Measurements from ENCODE around the gene HMCN1. TPM values are rescaled to one million over a fixed set of nuclear protein-coding genes. Genes with fewer than 3 reads are reported as not detected.

Gene HMCN1
- total and polyA plus RNA-seq, 12 donors: 0.56 to 5.8 (median 2.7) TPM

DNA sequence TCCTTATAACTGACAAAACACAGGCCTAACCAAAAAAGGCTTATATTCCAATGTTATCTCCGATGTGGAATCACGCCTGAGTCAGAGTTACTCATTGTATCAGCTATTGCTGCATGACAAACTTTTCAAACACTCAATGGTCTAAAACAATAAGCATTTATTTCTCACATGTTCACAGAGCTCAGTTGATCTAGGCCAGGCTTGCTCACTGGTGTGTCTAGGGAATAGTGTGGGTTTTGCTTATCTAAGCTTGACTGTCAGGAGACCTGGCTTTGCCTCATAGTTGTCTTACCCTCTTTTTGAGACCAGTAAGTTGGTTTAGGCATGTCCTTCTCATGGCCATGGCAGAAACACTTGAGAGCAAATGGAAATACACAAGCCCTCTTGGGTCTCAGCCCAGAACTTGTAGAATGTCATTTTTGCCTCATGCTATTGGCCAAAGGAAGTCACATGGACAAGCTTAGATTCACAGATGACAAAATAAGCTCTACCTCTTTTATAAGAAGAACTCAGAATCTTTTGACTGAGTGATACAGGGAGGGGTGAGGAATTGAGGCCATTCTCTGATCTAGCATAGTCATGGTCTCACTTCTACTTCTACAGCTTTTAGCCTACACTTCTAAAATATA lies 130.8 kb downstream of the HMCN1 start:
- no peak for TF ChIP-seq POLR2A (IDR thresholded peaks at IDR 0.05)
- TF ChIP-seq, protein P1, sequence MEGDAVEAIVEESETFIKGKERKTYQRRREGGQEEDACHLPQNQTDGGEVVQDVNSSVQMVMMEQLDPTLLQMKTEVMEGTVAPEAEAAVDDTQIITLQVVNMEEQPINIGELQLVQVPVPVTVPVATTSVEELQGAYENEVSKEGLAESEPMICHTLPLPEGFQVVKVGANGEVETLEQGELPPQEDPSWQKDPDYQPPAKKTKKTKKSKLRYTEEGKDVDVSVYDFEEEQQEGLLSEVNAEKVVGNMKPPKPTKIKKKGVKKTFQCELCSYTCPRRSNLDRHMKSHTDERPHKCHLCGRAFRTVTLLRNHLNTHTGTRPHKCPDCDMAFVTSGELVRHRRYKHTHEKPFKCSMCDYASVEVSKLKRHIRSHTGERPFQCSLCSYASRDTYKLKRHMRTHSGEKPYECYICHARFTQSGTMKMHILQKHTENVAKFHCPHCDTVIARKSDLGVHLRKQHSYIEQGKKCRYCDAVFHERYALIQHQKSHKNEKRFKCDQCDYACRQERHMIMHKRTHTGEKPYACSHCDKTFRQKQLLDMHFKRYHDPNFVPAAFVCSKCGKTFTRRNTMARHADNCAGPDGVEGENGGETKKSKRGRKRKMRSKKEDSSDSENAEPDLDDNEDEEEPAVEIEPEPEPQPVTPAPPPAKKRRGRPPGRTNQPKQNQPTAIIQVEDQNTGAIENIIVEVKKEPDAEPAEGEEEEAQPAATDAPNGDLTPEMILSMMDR (IDR thresholded peaks at IDR 0.05): no peak
- no peaks in the 10 kb centered on the region for H3K4me1 ChIP-seq (replicated peaks in 1 of 2)
- no peak overlapping the region for H3K4me3 ChIP-seq
- no peaks in the 10 kb centered on the region for H3K36me3 ChIP-seq (replicated peaks in 1 of 2)
- no peaks in the 10 kb centered on the region for H3K9me3 ChIP-seq (replicated peaks in 1 of 3)
- intact Hi-C loops (cut with DNase I): no loop called here
- no peak overlapping the region for H3K27ac ChIP-seq
- H3K27me3 ChIP-seq: no peaks in the 10 kb centered on the region
- peak in 1 of 7 donors; percentile 9 for DNase-seq
- WGBS, 4 donors: 58 to 89% (median 84%) methylated on average over 2 of the region's 2 CpGs

DNA sequence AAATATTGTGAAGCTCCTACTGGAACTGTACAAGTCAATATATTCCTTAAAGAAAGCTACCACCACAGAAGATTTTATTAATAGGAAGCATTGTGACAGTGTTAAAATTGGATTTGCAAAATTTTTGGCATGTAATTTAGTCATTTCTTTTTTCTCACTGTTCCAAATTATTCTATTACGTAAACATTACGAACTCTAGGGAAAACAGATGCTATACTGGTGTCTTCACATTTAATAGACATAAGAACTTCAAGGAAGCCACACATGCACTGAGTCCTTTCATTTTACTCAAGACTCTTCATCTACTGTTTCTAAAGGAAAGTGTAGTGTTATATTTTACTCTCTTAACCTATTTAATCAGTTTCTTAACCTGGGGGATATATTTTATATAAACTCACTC lies 135.4 kb downstream of the HMCN1 start:
- no peak overlapping the region for H3K27ac ChIP-seq
- 67 to 80% (median 76%) methylated on average over 2 of the region's 2 CpGs for WGBS, 4 donors
- H3K36me3 ChIP-seq (replicated peaks in 1 of 2): no peaks in the 10 kb centered on the region
- no peaks in the 10 kb centered on the region for H3K9me3 ChIP-seq (replicated peaks in 1 of 3)
- intact Hi-C loops (cut with DNase I): no loop called here
- no peak overlapping the region for H3K4me3 ChIP-seq
- no peak for TF ChIP-seq POLR2A (IDR thresholded peaks at IDR 0.05)
- TF ChIP-seq, protein P1 (IDR thresholded peaks at IDR 0.05): no peak
- no peak for DNase-seq
- no peaks in the 10 kb centered on the region for H3K4me1 ChIP-seq (replicated peaks in 1 of 2)
- no peaks in the 10 kb centered on the region for H3K27me3 ChIP-seq

GRCh38 chr1:185871627-185872150 lies 137.5 kb downstream of the HMCN1 start:
- no peaks in the 10 kb centered on the region for H3K27me3 ChIP-seq
- no peaks in the 10 kb centered on the region for H3K36me3 ChIP-seq (replicated peaks in 1 of 2)
- DNase-seq: no peak
- no peak overlapping the region for H3K27ac ChIP-seq
- no peaks in the 10 kb centered on the region for H3K4me1 ChIP-seq (replicated peaks in 1 of 2)
- intact Hi-C loops (cut with DNase I): no loop called here
- TF ChIP-seq, protein P1 (IDR thresholded peaks at IDR 0.05): no peak
- TF ChIP-seq POLR2A (IDR thresholded peaks at IDR 0.05): no peak
- WGBS, 4 donors: 59 to 68% (median 64%) methylated on average over 2 of the region's 2 CpGs
- no peaks in the 10 kb centered on the region for H3K9me3 ChIP-seq (replicated peaks in 1 of 3)
- H3K4me3 ChIP-seq: no peak overlapping the region

DNA sequence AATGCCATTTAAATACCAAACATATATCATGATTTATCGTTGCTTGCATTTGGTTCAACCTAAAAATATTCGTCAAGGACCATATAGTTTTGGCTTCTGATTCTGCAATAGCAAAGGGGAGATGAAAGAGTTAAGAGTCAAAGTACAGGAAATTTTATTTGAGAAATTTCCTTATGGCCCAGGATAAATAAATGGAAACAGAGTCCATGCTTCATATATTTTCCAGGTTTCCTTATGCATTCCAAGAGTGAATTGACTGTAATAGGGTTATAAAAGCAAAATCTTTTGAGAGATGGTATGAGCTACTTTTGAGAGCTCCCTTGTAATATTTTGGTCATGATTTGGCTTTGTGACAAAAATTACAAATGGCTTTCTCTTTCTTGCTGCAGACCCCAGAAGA lies 140.1 kb downstream of the HMCN1 start:
- no peaks in the 10 kb centered on the region for H3K27me3 ChIP-seq
- no peak for DNase-seq
- WGBS, 4 donors: 87 to 96% (median 89%) methylated on average over 2 of the region's 2 CpGs

More for the DNA sequence above, 140.1 kb downstream of the HMCN1 start:
- H3K27ac ChIP-seq: no peak overlapping the region
- no peaks in the 10 kb centered on the region for H3K36me3 ChIP-seq (replicated peaks in 1 of 2)
- H3K9me3 ChIP-seq (replicated peaks in 1 of 3): no peaks in the 10 kb centered on the region
- no peak overlapping the region for H3K4me3 ChIP-seq
- intact Hi-C loops (cut with DNase I): no loop called here
- H3K4me1 ChIP-seq (replicated peaks in 1 of 2): no peaks in the 10 kb centered on the region
- TF ChIP-seq POLR2A (IDR thresholded peaks at IDR 0.05): no peak
- TF ChIP-seq, protein P1 (IDR thresholded peaks at IDR 0.05): no peak

Measured in adrenal gland (tissue), 12 donors.